ENCODE data around the gene PIAS1. TPM values are rescaled to one million over a fixed set of nuclear protein-coding genes. Genes with fewer than 3 reads are reported as not detected.
"Not testable (repeated sequence)": the region's sequence is repeated elsewhere in the genome, so short reads cannot be mapped to it uniquely, and the experiment has no call there.

PIAS1 gene
- 10 to 100 TPM; 76.7 to 81.9 TPM for total RNA-seq
- total RNA-seq: 84.4 to 89.4 reads per million in 2 donors

DNA sequence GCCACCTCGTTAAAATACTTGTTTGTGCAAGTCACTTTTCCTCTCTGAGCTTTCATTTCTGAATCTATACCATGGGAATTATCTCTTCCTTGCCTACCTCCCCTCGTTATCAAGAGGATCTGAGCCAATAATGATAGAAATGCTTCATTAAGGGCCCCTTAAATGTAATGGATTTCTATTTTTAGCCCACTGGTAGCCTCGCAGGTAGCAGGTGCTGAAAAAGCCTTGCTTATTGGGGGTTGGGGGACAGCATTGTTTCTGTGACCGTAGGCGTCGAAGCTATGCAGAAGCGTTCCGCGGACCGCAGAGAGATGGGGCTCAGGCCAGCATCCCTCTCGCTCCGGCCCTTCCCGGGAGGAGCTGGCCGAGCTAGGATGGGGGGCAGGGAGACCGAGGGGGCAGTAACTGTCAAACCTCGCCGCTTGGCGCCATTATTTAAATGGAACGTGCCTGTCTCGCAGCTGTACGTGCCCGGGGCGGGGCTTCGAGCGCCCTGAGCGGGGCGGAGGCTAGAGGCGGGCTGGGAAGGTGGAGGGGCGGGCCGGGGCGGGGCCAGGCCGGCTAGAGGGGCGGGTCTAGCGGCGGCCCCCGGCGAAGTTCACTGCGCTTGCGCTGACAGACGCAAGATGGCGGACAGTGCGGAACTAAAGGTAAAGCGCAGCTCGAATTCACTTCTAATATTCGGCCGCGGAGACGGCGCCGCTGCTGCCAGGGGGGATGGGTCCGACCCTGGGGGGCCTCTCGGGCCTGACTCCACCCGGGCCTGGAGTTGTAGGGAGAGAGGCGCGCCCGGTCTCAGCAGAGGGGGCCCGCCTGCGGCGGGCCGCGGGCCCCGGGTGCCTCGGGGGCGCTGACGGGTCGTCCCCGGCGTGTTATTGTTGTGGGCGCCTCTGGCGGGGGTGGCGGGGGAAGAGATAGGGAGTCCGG, at the start of gene PIAS1:
TSS of gene PIAS1 (plus strand) at position 615 of the 927 bp plus-strand sequence. CDS start at position 627, 12 bp downstream.
- Mint-ChIP-seq H3K4me1 (peaks cover 35% of the 10 kb centered on the region), H3K36me3 (ENCODE audit: low read depth) (no peaks in the 10 kb centered on the region), H3K27me3 (peaks cover 10% of the 10 kb centered on the region), H3K4me3 (peak within 1 kb of the TSS; percentile 98), H3K27ac (peak within 1 kb of the TSS; percentile 84)
- no peaks in the 10 kb centered on the region for H3K9me3 ChIP-seq (ENCODE audit: control insufficient read depth, low read length, poor library complexity, severe bottlenecking)
- peak; percentile 91 to 94 (median 92) for DNase-seq
- peak; percentile 93 for ATAC-seq

DNA sequence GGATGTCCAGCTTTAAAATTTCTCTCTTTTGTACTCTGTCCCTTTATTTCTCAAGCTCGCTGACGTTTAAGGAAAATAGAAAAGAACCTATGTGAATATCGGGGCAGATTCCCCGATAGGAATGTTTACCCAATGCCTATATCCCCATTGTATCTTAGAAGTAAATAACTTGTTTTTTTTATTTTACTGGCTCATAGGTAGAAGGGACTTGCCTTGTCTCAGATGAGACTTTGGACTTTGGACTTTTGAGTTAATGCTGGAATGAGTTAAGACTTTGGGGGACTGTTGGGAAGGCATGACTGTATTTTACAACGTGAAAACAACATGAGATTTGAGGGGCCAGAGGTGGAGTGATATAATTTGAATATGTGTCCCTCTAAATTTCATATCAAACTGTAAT, 46.5 kb upstream of the PIAS1 start:
- not testable (repeated sequence) for DNase-seq; ATAC-seq; H3K36me3 Mint-ChIP-seq (ENCODE audit: low read depth); H3K4me3 Mint-ChIP-seq; H3K4me1 Mint-ChIP-seq; H3K9me3 ChIP-seq (ENCODE audit: control insufficient read depth, low read length, poor library complexity, severe bottlenecking); H3K27ac Mint-ChIP-seq
- H3K27me3 Mint-ChIP-seq: peaks cover 20% of the 10 kb centered on the region

DNA sequence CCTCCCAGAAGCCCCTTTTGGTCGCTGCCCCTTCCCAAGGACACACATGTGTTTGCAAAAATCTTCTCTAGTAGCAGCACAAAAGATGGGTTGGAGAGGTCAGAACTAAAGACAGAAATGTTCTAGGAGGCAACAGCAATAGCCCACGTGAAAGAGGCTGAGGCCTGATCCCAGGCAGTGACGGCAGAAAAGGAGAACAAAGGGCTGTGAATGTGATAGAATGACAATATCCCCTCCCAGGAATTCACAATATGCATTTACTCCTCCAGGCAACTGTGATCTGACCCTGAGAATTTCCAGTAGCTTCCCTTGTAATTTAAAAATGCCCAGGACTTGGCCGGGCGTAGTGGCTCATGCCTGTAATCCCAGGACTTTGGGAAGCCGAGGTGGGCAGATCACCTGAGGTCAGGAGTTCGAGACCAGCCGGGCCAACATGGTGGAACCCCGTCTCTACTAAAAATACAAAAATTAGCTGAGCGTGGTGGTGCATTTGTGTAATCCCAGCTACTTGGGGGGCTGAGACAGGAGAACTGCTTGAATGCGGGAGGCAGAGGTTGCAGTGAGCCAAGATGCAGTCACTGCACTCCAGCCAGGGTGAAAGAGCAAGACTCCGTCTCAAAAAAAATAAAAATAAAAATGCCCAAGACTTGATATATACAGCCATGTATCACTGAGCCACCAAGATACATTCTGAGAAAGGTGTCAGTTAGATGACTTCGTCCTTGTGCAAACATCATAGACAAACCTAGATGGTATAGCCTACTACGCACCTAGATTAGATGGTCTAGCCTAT, 43.6 kb upstream of the PIAS1 start:
- ATAC-seq: no peak
- DNase-seq: no peak
- H3K27ac Mint-ChIP-seq: no peak overlapping the region
- peaks cover 2% of the 10 kb centered on the region for H3K36me3 Mint-ChIP-seq (ENCODE audit: low read depth)
- no peaks in the 10 kb centered on the region for H3K4me1 Mint-ChIP-seq
- no peaks in the 10 kb centered on the region for H3K9me3 ChIP-seq (ENCODE audit: control insufficient read depth, low read length, poor library complexity, severe bottlenecking)
- peaks cover 36% of the 10 kb centered on the region for H3K27me3 Mint-ChIP-seq
- no peak overlapping the region for H3K4me3 Mint-ChIP-seq

DNA sequence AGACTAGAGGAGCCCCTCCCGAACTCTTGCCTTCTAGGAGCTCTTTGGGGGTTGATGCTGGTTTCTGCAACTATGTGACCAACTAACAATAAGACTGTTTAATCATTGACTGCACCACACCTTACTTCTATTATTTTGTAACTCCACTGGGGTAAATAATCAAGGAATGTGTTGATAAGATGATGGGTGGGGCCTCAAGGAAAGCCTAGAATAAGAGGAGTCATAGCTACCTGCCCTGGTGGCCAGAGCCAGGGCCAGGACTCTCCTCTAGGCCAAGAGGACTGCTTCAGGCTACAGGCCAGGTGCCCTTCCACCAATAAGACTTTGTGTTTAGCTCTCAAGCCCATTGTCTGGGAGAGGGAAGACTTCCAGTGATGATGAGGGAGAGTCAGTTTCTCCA, 41.2 kb upstream of the PIAS1 start:
- ATAC-seq: no peak
- peaks cover 36% of the 10 kb centered on the region for H3K27me3 Mint-ChIP-seq
- H3K27ac Mint-ChIP-seq: no peak overlapping the region

DNA sequence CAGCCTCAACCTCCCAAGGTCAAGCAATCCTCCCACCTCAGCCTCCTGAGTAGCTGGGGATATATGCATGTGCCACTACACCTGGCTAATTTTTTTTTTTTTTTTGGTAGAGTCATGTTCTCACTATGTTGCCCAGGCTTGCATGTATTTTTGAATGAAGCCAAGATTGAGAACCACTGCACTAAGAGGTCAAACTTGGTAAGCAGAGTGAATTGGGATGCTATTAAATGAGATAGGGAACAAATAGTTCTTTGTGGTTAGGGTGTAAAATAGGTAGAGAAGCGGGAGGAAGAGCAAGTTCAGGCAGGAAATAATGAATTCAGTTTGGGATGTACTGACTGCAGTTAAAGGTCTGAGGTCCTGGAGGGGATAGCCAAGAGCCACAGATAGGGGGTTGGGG, 39.9 kb upstream of the PIAS1 start:
- H3K9me3 ChIP-seq (ENCODE audit: control insufficient read depth, low read length, poor library complexity, severe bottlenecking): no peaks in the 10 kb centered on the region
- Mint-ChIP-seq H3K27me3 (peaks cover 36% of the 10 kb centered on the region), H3K27ac (no peak overlapping the region), H3K36me3 (ENCODE audit: low read depth) (peaks cover 2% of the 10 kb centered on the region), H3K4me1 (peaks cover 2% of the 10 kb centered on the region), H3K4me3 (no peak overlapping the region)
- ATAC-seq: no peak
- DNase-seq: no peak

More for the DNA sequence above, 41.2 kb upstream of the PIAS1 start:
- Mint-ChIP-seq H3K4me3 (no peak overlapping the region), H3K4me1 (no peaks in the 10 kb centered on the region), H3K36me3 (ENCODE audit: low read depth) (peaks cover 2% of the 10 kb centered on the region)
- no peaks in the 10 kb centered on the region for H3K9me3 ChIP-seq (ENCODE audit: control insufficient read depth, low read length, poor library complexity, severe bottlenecking)
- DNase-seq: no peak

DNA sequence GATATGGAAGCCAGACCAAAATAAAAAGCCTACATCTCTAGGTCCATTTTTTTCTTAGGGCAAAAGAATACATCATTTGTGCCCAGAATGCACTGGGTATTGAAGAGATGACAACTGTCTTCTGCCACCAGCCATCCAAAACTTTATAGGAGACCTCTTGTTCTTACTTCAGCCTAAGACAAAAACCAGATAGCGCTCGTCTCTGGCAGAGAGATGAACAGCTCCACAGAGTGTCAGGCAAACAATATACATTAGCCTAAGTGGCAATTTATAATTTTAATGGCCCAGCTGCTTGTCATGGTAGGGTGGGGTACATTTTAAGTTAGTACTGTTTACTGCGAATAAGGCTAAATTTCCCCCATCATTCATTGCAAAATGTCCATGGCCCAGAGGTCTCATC, 38.9 kb upstream of the PIAS1 start:
- no peak overlapping the region for H3K27ac Mint-ChIP-seq
- H3K9me3 ChIP-seq (ENCODE audit: control insufficient read depth, low read length, poor library complexity, severe bottlenecking): no peaks in the 10 kb centered on the region
- H3K4me3 Mint-ChIP-seq: no peak overlapping the region
- H3K27me3 Mint-ChIP-seq: peaks cover 28% of the 10 kb centered on the region
- no peaks in the 10 kb centered on the region for H3K36me3 Mint-ChIP-seq (ENCODE audit: low read depth)
- ATAC-seq (no peak), DNase-seq (no peak)
- peaks cover 2% of the 10 kb centered on the region for H3K4me1 Mint-ChIP-seq

DNA sequence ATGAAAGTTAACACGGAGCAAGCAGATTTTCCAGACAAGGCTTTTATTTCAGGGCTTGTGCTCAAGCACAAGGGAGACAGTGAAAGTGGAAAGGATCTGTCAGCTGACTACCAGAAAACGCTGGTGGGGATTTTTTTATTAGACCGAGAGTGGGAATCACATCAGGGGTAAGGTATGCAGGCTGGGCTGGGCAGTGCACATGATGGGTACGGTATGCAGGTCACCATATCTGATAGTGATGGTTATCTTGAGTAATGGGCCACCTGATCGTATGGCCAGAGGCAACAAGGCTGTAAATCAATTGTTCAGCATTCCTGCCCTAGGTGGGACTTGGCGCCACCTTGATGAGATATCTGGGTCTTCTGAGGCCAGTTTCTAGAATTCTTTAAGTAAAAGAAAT, 36.9 kb upstream of the PIAS1 start:
- Mint-ChIP-seq H3K4me1 (peaks cover 2% of the 10 kb centered on the region), H3K27ac (no peak overlapping the region)
- no peaks in the 10 kb centered on the region for H3K9me3 ChIP-seq (ENCODE audit: control insufficient read depth, low read length, poor library complexity, severe bottlenecking)

DNA sequence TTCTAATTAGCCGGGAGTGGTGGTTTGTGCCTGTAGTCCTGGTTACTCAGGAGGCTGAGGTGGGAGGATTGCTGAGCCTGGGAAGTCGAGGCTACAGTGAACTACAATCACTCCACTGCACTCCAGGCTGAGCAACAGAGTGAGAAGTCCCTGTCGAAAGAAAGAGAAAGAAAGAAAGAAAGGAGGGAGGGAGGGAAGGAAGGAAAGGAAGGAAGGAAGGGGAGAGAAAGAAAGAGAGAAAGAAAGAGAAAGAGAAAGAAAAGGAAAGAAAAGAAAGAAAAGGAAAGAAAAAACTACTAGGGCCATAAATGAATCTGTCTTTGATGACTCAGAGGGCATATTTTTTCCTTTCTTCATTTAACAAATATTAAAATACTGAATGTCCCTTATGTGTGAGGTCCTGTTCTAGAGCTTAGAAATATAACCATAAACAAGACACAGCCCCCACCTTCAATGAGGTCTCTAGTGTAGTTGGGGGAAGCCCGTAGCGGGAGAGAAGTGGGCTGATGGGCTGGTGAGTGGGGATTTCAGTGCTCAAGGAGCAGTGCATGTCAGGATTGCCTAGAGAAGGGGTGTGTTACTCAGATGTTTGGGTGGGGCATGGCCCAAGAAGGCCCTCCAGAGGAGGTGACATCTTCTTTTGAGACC, 35.2 kb upstream of the PIAS1 start:
- DNase-seq: no peak
- H3K27ac Mint-ChIP-seq: peak overlapping the region; percentile 19
- H3K4me3 Mint-ChIP-seq: no peak overlapping the region
- H3K4me1 Mint-ChIP-seq: peaks cover 2% of the 10 kb centered on the region
- H3K36me3 Mint-ChIP-seq (ENCODE audit: low read depth): no peaks in the 10 kb centered on the region
- no peak for ATAC-seq
- H3K27me3 Mint-ChIP-seq: peaks cover 7% of the 10 kb centered on the region
- H3K9me3 ChIP-seq (ENCODE audit: control insufficient read depth, low read length, poor library complexity, severe bottlenecking): no peaks in the 10 kb centered on the region

More for the DNA sequence above, 36.9 kb upstream of the PIAS1 start:
- Mint-ChIP-seq H3K27me3 (peaks cover 20% of the 10 kb centered on the region), H3K36me3 (ENCODE audit: low read depth) (no peaks in the 10 kb centered on the region), H3K4me3 (no peak overlapping the region)
- ATAC-seq (no peak), DNase-seq (no peak)

DNA sequence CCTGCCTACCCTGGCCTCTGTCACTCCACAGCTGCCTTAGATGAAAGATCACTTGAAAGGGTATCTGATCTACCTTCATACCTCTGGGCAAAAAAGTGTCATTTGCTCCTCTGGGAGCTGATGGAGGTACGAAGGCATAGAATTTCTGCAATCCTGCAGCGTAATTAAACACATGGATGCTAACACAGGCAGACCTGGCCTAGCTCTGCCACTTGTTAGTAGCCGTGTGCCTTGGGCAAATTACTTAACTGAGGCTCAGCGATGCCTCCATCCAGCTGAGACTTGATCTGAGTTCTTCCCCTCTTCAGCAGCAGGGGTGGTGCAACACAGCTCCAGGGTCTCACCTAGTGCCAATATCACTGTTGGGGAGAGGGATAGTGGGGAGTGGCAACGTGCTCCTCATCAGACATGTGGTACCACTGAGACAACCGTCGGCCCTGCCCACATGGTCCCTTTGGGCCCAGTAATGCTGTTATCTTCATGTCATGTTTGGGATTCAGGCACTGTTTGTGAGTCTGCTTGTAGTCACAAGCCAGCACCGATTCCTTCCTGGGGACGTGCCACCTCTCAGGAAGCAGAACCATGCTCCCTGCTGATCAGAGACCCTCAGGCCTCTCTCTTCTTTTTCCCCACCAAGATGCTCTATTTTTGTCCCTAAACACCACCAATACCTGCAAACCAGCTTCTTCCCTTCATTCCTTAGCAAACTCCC, 34.1 kb upstream of the PIAS1 start:
- ATAC-seq: no peak
- H3K4me3 Mint-ChIP-seq: no peak overlapping the region
- no peak for DNase-seq
- H3K36me3 Mint-ChIP-seq (ENCODE audit: low read depth): no peaks in the 10 kb centered on the region
- H3K27ac Mint-ChIP-seq: no peak overlapping the region
- H3K4me1 Mint-ChIP-seq: peaks cover 2% of the 10 kb centered on the region
- no peaks in the 10 kb centered on the region for H3K9me3 ChIP-seq (ENCODE audit: control insufficient read depth, low read length, poor library complexity, severe bottlenecking)
- no peaks in the 10 kb centered on the region for H3K27me3 Mint-ChIP-seq

DNA sequence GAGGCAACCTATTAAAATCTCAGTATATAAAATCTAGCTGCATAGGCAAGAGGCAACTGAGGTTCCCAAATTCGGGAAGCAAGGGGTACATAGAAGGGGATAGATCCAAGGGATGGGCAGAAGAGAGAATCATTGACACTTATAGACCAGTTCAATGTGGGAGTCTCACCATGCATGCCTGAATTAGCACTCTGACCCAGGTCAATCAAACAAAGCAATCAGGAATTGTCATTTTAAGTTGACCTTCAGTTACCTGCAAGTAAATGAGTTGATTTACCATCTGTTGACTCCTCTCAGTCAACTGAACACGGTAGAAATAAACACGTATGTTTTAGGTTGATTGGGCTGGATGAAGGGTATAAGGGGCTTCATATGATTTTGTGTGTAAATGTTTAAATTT, 33.4 kb upstream of the PIAS1 start:
- Mint-ChIP-seq H3K27ac (no peak overlapping the region), H3K36me3 (ENCODE audit: low read depth) (no peaks in the 10 kb centered on the region), H3K4me3 (no peak overlapping the region), H3K27me3 (no peaks in the 10 kb centered on the region), H3K4me1 (peaks cover 2% of the 10 kb centered on the region)
- H3K9me3 ChIP-seq (ENCODE audit: control insufficient read depth, low read length, poor library complexity, severe bottlenecking): no peaks in the 10 kb centered on the region
- ATAC-seq (no peak), DNase-seq (no peak)

DNA sequence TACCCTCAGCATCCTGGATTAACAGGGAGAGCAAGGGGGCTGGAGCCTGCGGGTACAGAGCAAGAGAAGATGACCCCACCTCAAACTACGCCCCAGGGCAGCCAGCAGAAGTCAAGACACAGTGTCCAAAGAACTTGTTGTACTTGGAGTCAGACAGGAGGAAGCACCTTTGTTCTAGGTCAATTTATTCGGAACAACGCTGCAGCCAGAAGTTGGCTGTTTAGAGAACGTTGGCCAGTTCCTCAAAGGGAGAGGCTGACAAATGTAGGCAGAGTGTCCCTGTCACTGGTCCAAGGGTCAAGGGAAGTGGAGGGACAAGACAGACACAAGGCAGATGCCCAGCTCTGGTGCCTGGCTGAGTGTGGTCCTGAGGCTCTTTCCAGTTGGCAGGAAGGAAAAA, 32.1 kb upstream of the PIAS1 start:
- Mint-ChIP-seq H3K27ac (no peak overlapping the region), H3K4me1 (peaks cover 4% of the 10 kb centered on the region), H3K27me3 (no peaks in the 10 kb centered on the region), H3K4me3 (no peak overlapping the region), H3K36me3 (ENCODE audit: low read depth) (no peaks in the 10 kb centered on the region)
- DNase-seq (no peak), ATAC-seq (no peak)
- H3K9me3 ChIP-seq (ENCODE audit: control insufficient read depth, low read length, poor library complexity, severe bottlenecking): no peaks in the 10 kb centered on the region

DNA sequence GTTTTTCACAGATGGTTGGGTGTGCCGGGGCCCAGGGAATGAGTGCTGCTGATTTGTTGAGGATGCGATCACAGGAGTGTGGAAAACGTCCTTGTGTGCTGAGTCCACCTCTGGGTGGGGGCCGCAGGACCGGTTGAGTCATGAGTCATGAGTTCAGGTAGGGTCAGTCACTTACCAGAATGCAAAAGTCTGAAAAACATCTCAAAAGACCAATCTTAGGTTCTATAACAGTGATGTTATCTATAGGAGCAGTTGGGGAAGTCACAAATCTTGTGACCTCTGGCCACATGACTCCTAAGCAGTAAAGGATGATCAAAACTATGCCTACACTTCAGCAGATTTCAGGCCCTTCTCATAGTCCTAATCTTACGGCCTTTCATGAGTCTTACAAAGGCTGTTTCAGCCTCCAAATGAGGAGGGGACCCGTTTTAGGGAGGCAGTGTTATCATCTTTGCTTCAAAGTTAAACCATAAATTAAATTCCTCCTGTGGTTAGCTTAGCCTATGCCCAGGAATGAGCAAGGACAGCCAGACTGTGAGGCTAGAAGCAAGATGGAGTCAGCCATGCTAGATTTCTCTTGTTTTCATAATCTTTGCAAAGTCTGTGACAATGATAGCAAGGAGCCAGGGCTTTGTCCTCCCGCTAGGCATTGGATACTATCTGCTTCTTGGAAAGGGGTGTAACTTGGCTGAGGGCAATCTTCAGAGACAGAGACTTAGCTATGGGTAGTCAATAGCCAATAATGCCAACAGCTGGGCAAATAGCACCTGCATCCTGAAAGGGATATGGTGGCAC, 30.6 kb upstream of the PIAS1 start:
- DNase-seq (no peak), ATAC-seq (no peak)
- Mint-ChIP-seq H3K4me1 (peaks cover 4% of the 10 kb centered on the region), H3K36me3 (ENCODE audit: low read depth) (no peaks in the 10 kb centered on the region), H3K27me3 (peaks cover 5% of the 10 kb centered on the region), H3K4me3 (no peak overlapping the region), H3K27ac (no peak overlapping the region)
- no peaks in the 10 kb centered on the region for H3K9me3 ChIP-seq (ENCODE audit: control insufficient read depth, low read length, poor library complexity, severe bottlenecking)

Measured in T-helper 17 cell (primary cell).